OCI-LY7 (cell line): ENCODE measurements around the gene NPAP1. TPM values are rescaled to one million over a fixed set of nuclear protein-coding genes. Genes with fewer than 3 reads are reported as not detected.
"Not testable (repeated sequence)": the region's sequence is repeated elsewhere in the genome, so short reads cannot be mapped to it uniquely, and the experiment has no call there.

ENCODE experiments used
- BruUV-seq: library from RNA; stranded (reverse); fragments of 400-500 nt; replicated peaks from 2 replicates; lab custom pipeline; 2021; lab: Mats Ljungman, UMichigan
- CTCF ChIA-PET: fragments of 300-600 bp; sonication (Branson Sonifier 250); formaldehyde crosslinking; loops from one replicate; lab custom pipeline; 2022; ENCODE audit warnings: antibody characterized with exemption; ENCODE audit not compliant: unreplicated experiment; lab: Charles Lee
- POLR2A ChIA-PET: fragments of 300-600 bp; sonication (Branson Sonifier 250); formaldehyde crosslinking; loops from one replicate; lab custom pipeline; 2022; ENCODE audit warnings: antibody characterized with exemption; lab: Charles Lee
- DNase-seq: peaks from one replicate; pipeline ENCODE4 v3.0.0-alpha.2; 2015; ENCODE audit warnings: low spot score
- H2AFZ ChIP-seq: fragments of 200-600 bp; sonication (generic), shearing (Covaris generic); 2 replicates; pipeline ENCODE4 v1.6.1; 2014; ENCODE audit warnings: mild to moderate bottlenecking, antibody characterized with exemption, low read length, moderate library complexity
- H3K27ac ChIP-seq: fragments of 200-600 bp; sonication (generic); 2 replicates; pipeline ENCODE4 v1.5.1; 2014; ENCODE audit warnings: mixed run types, low read depth, mild to moderate bottlenecking, moderate library complexity, low read length, inconsistent platforms; ENCODE audit not compliant: poor library complexity, severe bottlenecking
- H3K36me3 ChIP-seq: fragments of 200-600 bp; sonication (generic); 2 replicates; pipeline ENCODE4 v1.6.1; 2014; ENCODE audit warnings: mild to moderate bottlenecking, antibody characterized with exemption, low read length, moderate library complexity, mixed read lengths; ENCODE audit not compliant: insufficient read depth
- H3K4me1 ChIP-seq: fragments of 200-600 bp; sonication (generic); 2 replicates; pipeline ENCODE4 v1.5.1; 2014; ENCODE audit warnings: mild to moderate bottlenecking, low read length; ENCODE audit not compliant: insufficient read depth, poor library complexity, severe bottlenecking
- H3K4me2 ChIP-seq: fragments of 200-600 bp; sonication (generic); 2 replicates; pipeline ENCODE4 v1.6.1; 2014; ENCODE audit warnings: mild to moderate bottlenecking, low read length
- H3K4me3 ChIP-seq: fragments of 200-600 bp; sonication (generic); 2 replicates; pipeline ENCODE4 v1.5.1; 2014; ENCODE audit warnings: mild to moderate bottlenecking, low read depth, low read length; ENCODE audit not compliant: poor library complexity, severe bottlenecking
- H3K79me2 ChIP-seq: fragments of 200-600 bp; sonication (generic); 2 replicates; pipeline ENCODE4 v1.6.1; 2016; ENCODE audit warnings: low read depth, mild to moderate bottlenecking, low read length, moderate library complexity, mixed read lengths; ENCODE audit not compliant: insufficient read depth
- H3K9me2 ChIP-seq: fragments of 200-600 bp; sonication (generic); 2 replicates; pipeline ENCODE4 v1.6.1; 2016; ENCODE audit warnings: mild to moderate bottlenecking, low read length, mixed read lengths; ENCODE audit not compliant: insufficient read depth
- H3K9me3 ChIP-seq: fragments of 200-600 bp; sonication (generic); 2 replicates; pipeline ENCODE4 v1.6.1; 2014; ENCODE audit warnings: mild to moderate bottlenecking, mixed run types, low read length, mixed read lengths
- H4K20me1 ChIP-seq: fragments of 200-600 bp; sonication (generic); 2 replicates; pipeline ENCODE4 v1.6.1; 2014; ENCODE audit warnings: mild to moderate bottlenecking, antibody characterized with exemption, low read length, moderate library complexity, mixed read lengths; ENCODE audit not compliant: insufficient read depth
- CTCF ChIP-seq: fragments of 200-600 bp; sonication (generic); conservative IDR thresholded peaks from 2 replicates; pipeline ENCODE4 v1.5.1; 2014; ENCODE audit warnings: mild to moderate bottlenecking, antibody characterized with exemption, low read length, moderate library complexity, mixed read lengths
- EZH2phosphoT487 ChIP-seq: fragments of 200-600 bp; sonication (generic); IDR thresholded peaks from 2 replicates; pipeline ENCODE4 v1.6.1; 2018; ENCODE audit warnings: low read depth, borderline replicate concordance, mild to moderate bottlenecking, mixed run types, antibody characterized with exemption, low read length, moderate library complexity, mixed read lengths
- intact Hi-C: fragments of 100-400 bp; cut with micrococcal nuclease; formaldehyde crosslinking; loops from one replicate; pipeline ENCODE4 v1.10.0; 2022; ENCODE audit not compliant: unreplicated experiment
- total RNA-seq, 2 experiments: library from RNA; depleted of rRNA in 1 of 2; stranded (reverse); fragments of >200 nt in 1 of 2; shearing (Covaris generic) in 1 of 2; gene quantifications; 2 replicates each; pipeline ENCODE4 v1.2.3, GENCODE V29; 2014 to 2022

The NPAP1 gene
- total RNA-seq, 2 experiments from 2014 or later = not detected

- Histone ChIP-seq H3K9me2 (no peaks in the 10 kb centered on the region), H3K79me2 (no peaks in the 10 kb centered on the region), H3K4me1 (no peaks in the 10 kb centered on the region), H3K4me2 (no peak overlapping the region), H3K9me3 (no peaks in the 10 kb centered on the region), H3K4me3 (no peak overlapping the region), H4K20me1 (no peaks in the 10 kb centered on the region), H3K36me3 (no peaks in the 10 kb centered on the region), H2AFZ (no peak overlapping the region), H3K27ac (no peak overlapping the region)
- no TSS peak for BruUV-seq
- no peak for DNase-seq
- ChIA-PET CTCF (no interaction called here), POLR2A (no interaction called here)
- TF ChIP-seq CTCF = no peak
- TF ChIP-seq EZH2phosphoT487 = no peak
- intact Hi-C loops = no loop called here
Observed at GRCh38 chr15:24682002-24682401, 6.4 kb downstream of the NPAP1 start.

- BruUV-seq, H4K20me1 ChIP-seq, intact Hi-C loops, POLR2A ChIA-PET, H3K4me1 ChIP-seq, H3K79me2 ChIP-seq, H3K4me2 ChIP-seq, DNase-seq, H3K9me3 ChIP-seq, H3K27ac ChIP-seq, H3K9me2 ChIP-seq, CTCF ChIA-PET, H3K36me3 ChIP-seq, H2AFZ ChIP-seq, H3K4me3 ChIP-seq: not testable (repeated sequence)
Observed at GRCh38 chr15:24682905-24683304, 7.3 kb downstream of the NPAP1 start.

GRCh38 chr15:24683736-24684135, 8.2 kb downstream of the NPAP1 start:
- intact Hi-C loops = no loop called here
- Histone ChIP-seq H3K9me2 (no peaks in the 10 kb centered on the region), H3K36me3 (no peaks in the 10 kb centered on the region), H2AFZ (no peak overlapping the region), H3K9me3 (no peaks in the 10 kb centered on the region), H4K20me1 (no peaks in the 10 kb centered on the region), H3K4me3 (no peak overlapping the region), H3K79me2 (no peaks in the 10 kb centered on the region), H3K4me1 (no peaks in the 10 kb centered on the region), H3K4me2 (no peak overlapping the region), H3K27ac (no peak overlapping the region)
- no peak for DNase-seq
- no peak for TF ChIP-seq CTCF
- no peak for TF ChIP-seq EZH2phosphoT487
- no TSS peak for BruUV-seq
- CTCF ChIA-PET = no interaction called here
- POLR2A ChIA-PET = no interaction called here
